Tibial nerve (tissue), 4 donors: ENCODE measurements around the gene OR2T10. TPM values are rescaled to one million over a fixed set of nuclear protein-coding genes. Genes with fewer than 3 reads are reported as not detected.
"Not testable (repeated sequence)": the region's sequence is repeated elsewhere in the genome, so short reads cannot be mapped to it uniquely, and the experiment has no call there.

Experiments used
- DNase-seq, 2 donors: peaks; one replicate each; pipeline ENCODE4 v3.0.0-alpha.2; 2019; ENCODE audit warnings: low spot score in 2 of 2
- H3K27ac ChIP-seq, 4 donors: fragments of 200-600 bp; sonication (generic) in 3 of 4; one replicate each; pipeline ENCODE4 v1.5.1; 2017 to 2019; ENCODE audit warnings: mild to moderate bottlenecking in 1 of 4
- H3K27me3 ChIP-seq, 2 donors: fragments of 200-600 bp; sonication (generic) in 1 of 2; one replicate each; pipeline versions ENCODE4 v1.5.1 to v1.6.0; 2017 to 2019
- H3K36me3 ChIP-seq, 3 donors: fragments of 200-600 bp; sonication (generic); one replicate each; pipeline ENCODE4 v1.5.1; 2018 to 2019
- H3K4me1 ChIP-seq, 4 donors: fragments of 200-600 bp; sonication (generic) in 3 of 4; one replicate each; pipeline ENCODE4 v1.5.1; 2017 to 2019
- H3K4me3 ChIP-seq, 4 donors: fragments of 200-600 bp; sonication (generic) in 3 of 4; one replicate each; pipeline ENCODE4 v1.5.1; 2017 to 2019; ENCODE audit warnings: mild to moderate bottlenecking in 1 of 4, moderate library complexity in 1 of 4
- H3K9me3 ChIP-seq, 4 donors: fragments of 200-600 bp; sonication (generic) in 3 of 4; one replicate each; pipeline ENCODE4 v1.5.1; 2017 to 2019
- WGBS, 2 donors: methylation state at CpG; one replicate each; pipeline ENCODE4 v1.1.5; 2018; 5-methylcytosine and 5-hydroxymethylcytosine counted together
- small RNA-seq: library from RNA; depleted of rRNA; stranded (forward); fragments of <200 nt; gene quantifications from one replicate; pipeline ENCODE3, GENCODE V24; 2016
- total RNA-seq, 4 donors: library from RNA; depleted of rRNA; stranded (reverse); fragments of >200 nt; gene quantifications; one replicate each; pipeline ENCODE4 v1.1.0, GENCODE V29; 2016

OR2T10 gene
- total RNA-seq, 4 donors from 2014 or later: not detected

GRCh38 chr1:248565530-248566373 is 31.7 kb downstream of the OR2T10 start:
- WGBS, 2 donors: 74% methylated on average over 11 of the region's 11 CpGs
- H3K4me3 ChIP-seq, H3K9me3 ChIP-seq, DNase-seq, H3K36me3 ChIP-seq, H3K27me3 ChIP-seq, H3K4me1 ChIP-seq, H3K27ac ChIP-seq: not testable (repeated sequence)

GRCh38 chr1:248562672-248563071 is 34.8 kb downstream of the OR2T10 start, which contains the start of gene OR2T29:
Gene OR2T29, minus strand, starts transcription at chr1:248562772. Its CDS starts 3,281 bp downstream, at chr1:248559491.
- H3K4me1 ChIP-seq, H3K9me3 ChIP-seq, H3K27ac ChIP-seq, H3K36me3 ChIP-seq, H3K27me3 ChIP-seq, DNase-seq, H3K4me3 ChIP-seq: not testable (repeated sequence)
- WGBS, 2 donors: 81 to 93% methylated on average over 3 of the region's 3 CpGs

GRCh38 chr1:248551027-248551426 is 46.5 kb downstream of the OR2T10 start:
- H3K36me3 ChIP-seq, H3K27me3 ChIP-seq, H3K4me1 ChIP-seq, H3K4me3 ChIP-seq, H3K9me3 ChIP-seq, DNase-seq, H3K27ac ChIP-seq: not testable (repeated sequence)
- WGBS, 2 donors: no CpG with 5 or more reads among the region's 6 CpGs

- H3K4me1 ChIP-seq, H3K27ac ChIP-seq, H3K9me3 ChIP-seq, DNase-seq, H3K4me3 ChIP-seq, H3K36me3 ChIP-seq, H3K27me3 ChIP-seq: not testable (repeated sequence)
- WGBS, 2 donors: no CpG with 5 or more reads among the region's 2 CpGs
These were observed 50.1 kb downstream of the OR2T10 start for GRCh38 chr1:248547383-248547782.

Small RNA genes lying within 50 kb of the gene (small RNA-seq; reads per million reads assigned to genes)
- gene RF00019: not detected

Other genes with a start within 250 kb of the OR2T10 start
- gene OR14C36, start 248.9 kb downstream of the OR2T10 start, total RNA-seq: not detected
- gene OR2T4, start 236.0 kb downstream of the OR2T10 start, total RNA-seq: not detected
- not detected for gene OR2T6, start 222.0 kb downstream of the OR2T10 start, total RNA-seq
- gene OR2T1, start 194.7 kb downstream of the OR2T10 start, total RNA-seq: not detected
- gene OR2T2, start 152.1 kb downstream of the OR2T10 start, total RNA-seq: not detected
- not detected for gene OR2T3, start 124.3 kb downstream of the OR2T10 start, total RNA-seq
- not detected for gene OR2T5, start 109.1 kb downstream of the OR2T10 start, total RNA-seq
- gene OR2G6, start 89.6 kb downstream of the OR2T10 start, total RNA-seq: not detected
- not detected for gene OR2T29, start 34.9 kb downstream of the OR2T10 start, total RNA-seq
- gene OR2T34, start 22.9 kb downstream of the OR2T10 start, total RNA-seq: not detected
- gene OR2T11, start 37.4 kb upstream of the OR2T10 start, total RNA-seq: not detected
- not detected for gene OR2T35, start 47.6 kb upstream of the OR2T10 start, total RNA-seq
- not detected for gene OR2T27, start 57.8 kb upstream of the OR2T10 start, total RNA-seq
- not detected for gene OR14I1, start 105.1 kb upstream of the OR2T10 start, total RNA-seq
- gene LYPD8, start 158.1 kb upstream of the OR2T10 start, total RNA-seq: not detected
- 10 to 100 TPM; 16.8 to 24.6 (median 21.7) TPM for gene SH3BP5L, start 228.2 kb upstream of the OR2T10 start, total RNA-seq
- 10 to 100 TPM; 22.4 to 38.4 (median 31.8) TPM for gene ZNF672, start 240.5 kb upstream of the OR2T10 start, total RNA-seq